ENCODE results near the gene KCNN1.

KCNN1 gene

GRCh38 chr19:17946965-17947784, 19.7 kb upstream of the KCNN1 start:
- no peak for TF ChIP-seq SPI1 (IDR thresholded peaks at IDR 0.05; ENCODE audit: borderline replicate concordance, low read depth)
- TF ChIP-seq, protein P1, sequence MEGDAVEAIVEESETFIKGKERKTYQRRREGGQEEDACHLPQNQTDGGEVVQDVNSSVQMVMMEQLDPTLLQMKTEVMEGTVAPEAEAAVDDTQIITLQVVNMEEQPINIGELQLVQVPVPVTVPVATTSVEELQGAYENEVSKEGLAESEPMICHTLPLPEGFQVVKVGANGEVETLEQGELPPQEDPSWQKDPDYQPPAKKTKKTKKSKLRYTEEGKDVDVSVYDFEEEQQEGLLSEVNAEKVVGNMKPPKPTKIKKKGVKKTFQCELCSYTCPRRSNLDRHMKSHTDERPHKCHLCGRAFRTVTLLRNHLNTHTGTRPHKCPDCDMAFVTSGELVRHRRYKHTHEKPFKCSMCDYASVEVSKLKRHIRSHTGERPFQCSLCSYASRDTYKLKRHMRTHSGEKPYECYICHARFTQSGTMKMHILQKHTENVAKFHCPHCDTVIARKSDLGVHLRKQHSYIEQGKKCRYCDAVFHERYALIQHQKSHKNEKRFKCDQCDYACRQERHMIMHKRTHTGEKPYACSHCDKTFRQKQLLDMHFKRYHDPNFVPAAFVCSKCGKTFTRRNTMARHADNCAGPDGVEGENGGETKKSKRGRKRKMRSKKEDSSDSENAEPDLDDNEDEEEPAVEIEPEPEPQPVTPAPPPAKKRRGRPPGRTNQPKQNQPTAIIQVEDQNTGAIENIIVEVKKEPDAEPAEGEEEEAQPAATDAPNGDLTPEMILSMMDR (IDR thresholded peaks at IDR 0.05; ENCODE audit: insufficient read depth, low read length): no peak
- no peak for TF ChIP-seq POLR2AphosphoS5 (IDR thresholded peaks at IDR 0.05; ENCODE audit: low read depth)
- TF ChIP-seq REST (IDR thresholded peaks at IDR 0.05; ENCODE audit: insufficient replicate concordance, low read depth): no peak
- TF ChIP-seq GABPA (IDR thresholded peaks at IDR 0.05; ENCODE audit: low read depth): no peak

DNA sequence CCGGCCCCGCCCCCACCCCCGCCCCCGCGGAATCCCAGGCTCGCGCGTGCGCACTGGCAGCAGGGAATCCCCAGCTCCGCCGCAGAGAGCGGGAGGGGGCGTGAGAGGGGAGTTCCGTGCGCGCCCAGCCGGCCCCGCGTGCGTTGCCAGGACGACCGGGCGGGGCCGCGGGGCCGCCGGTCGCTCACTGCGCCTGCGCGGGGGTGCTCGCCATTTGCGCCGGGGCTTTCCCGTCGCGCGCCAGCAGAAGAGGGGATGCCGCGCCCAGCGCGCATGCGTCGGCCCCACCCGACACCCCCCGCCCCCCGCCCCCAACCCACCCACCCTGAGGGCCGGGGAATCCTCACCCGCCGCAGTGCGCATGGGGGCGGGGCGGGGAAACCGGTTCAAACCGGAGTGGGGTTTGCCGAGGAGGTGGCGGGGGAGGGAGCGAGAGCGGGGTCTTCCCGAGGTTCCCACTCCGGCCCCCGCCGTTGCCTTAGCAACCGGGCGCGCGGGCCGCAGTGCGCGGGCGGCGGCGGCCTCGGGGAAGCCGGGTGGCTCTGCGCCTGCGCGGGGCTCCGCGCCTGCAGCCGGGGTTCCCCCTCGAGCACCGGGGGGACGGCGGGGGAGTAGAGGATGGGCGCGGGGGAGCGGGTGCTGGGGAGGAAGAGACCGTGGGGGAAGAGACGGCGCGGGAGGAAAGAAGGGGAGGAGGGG, 18.9 kb upstream of the KCNN1 start:
- Histone ChIP-seq H3K4me3 (replicated peaks; ENCODE audit: insufficient read depth, low read length) (peak overlapping the region; percentile 60), H3K27me3 (ENCODE audit: insufficient read depth, poor library complexity, severe bottlenecking) (peaks cover 37% of the 10 kb centered on the region), H3K27ac (replicated peaks) (no peak overlapping the region)
- peak; percentile 73 to 88 for DNase-seq (ENCODE audit: low read depth in 1 of 2, low spot score in 1 of 2)
- no peak for TF ChIP-seq POLR2AphosphoS5 (IDR thresholded peaks at IDR 0.05; ENCODE audit: low read depth)
- TF ChIP-seq GABPA (IDR thresholded peaks at IDR 0.05; ENCODE audit: low read depth): no peak
- TF ChIP-seq SPI1 (IDR thresholded peaks at IDR 0.05; ENCODE audit: borderline replicate concordance, low read depth): no peak

More at GRCh38 chr19:17946965-17947784, 19.7 kb upstream of the KCNN1 start:
- DNase-seq (ENCODE audit: low read depth in 1 of 2, low spot score in 1 of 2): no peak
- Histone ChIP-seq H3K27me3 (ENCODE audit: insufficient read depth, poor library complexity, severe bottlenecking) (peaks cover 29% of the 10 kb centered on the region), H3K4me3 (replicated peaks; ENCODE audit: insufficient read depth, low read length) (peak overlapping the region; percentile 60), H3K27ac (replicated peaks) (0 out of 2 replicates have a peak overlapping the region, but pooled peaks have one; percentile 9)

DNA sequence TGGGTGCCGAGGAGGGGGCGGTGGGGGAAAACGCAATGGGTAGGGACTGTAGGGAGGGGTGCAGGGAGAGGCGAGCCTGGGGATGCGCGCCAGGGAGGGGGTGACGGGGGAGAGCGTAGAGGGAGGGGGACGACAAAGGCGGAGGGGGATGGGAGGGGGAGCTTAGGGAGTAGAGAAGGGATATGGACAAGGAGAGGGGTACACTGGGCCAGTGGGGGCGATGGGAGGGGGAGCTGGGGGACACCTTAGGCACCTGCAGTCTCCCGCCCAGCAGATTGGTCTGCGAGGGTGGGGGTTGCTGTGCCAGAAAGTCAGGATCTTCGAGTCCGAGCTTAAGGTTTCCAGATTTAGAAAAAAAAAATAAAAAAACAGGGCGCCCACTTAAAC, 18.4 kb upstream of the KCNN1 start:
- Histone ChIP-seq H3K4me3 (replicated peaks; ENCODE audit: insufficient read depth, low read length) (peak overlapping the region; percentile 48), H3K27ac (replicated peaks) (no peak overlapping the region)
- DNase-seq (ENCODE audit: low read depth in 1 of 2, low spot score in 1 of 2): no peak

More for the DNA sequence above, 18.4 kb upstream of the KCNN1 start:
- peaks cover 42% of the 10 kb centered on the region for H3K27me3 ChIP-seq (ENCODE audit: insufficient read depth, poor library complexity, severe bottlenecking)
- TF ChIP-seq, protein P1 (IDR thresholded peaks at IDR 0.05; ENCODE audit: insufficient read depth, low read length): no peak
- no peak for TF ChIP-seq REST (IDR thresholded peaks at IDR 0.05; ENCODE audit: insufficient replicate concordance, low read depth)
- no peak for TF ChIP-seq SPI1 (IDR thresholded peaks at IDR 0.05; ENCODE audit: borderline replicate concordance, low read depth)
- no peak for TF ChIP-seq POLR2AphosphoS5 (IDR thresholded peaks at IDR 0.05; ENCODE audit: low read depth)
- no peak for TF ChIP-seq GABPA (IDR thresholded peaks at IDR 0.05; ENCODE audit: low read depth)
